NCI-H774 (cell line): ENCODE data around the gene NUB1.
A peak's percentile ranks its signal among the peaks of the same experiment; 100 is the strongest.

ENCODE experiments used
- DNase-seq: peaks from one replicate; lab custom pipeline; 2025; lab: John Stamatoyannopoulos, UW

NUB1 gene

DNA sequence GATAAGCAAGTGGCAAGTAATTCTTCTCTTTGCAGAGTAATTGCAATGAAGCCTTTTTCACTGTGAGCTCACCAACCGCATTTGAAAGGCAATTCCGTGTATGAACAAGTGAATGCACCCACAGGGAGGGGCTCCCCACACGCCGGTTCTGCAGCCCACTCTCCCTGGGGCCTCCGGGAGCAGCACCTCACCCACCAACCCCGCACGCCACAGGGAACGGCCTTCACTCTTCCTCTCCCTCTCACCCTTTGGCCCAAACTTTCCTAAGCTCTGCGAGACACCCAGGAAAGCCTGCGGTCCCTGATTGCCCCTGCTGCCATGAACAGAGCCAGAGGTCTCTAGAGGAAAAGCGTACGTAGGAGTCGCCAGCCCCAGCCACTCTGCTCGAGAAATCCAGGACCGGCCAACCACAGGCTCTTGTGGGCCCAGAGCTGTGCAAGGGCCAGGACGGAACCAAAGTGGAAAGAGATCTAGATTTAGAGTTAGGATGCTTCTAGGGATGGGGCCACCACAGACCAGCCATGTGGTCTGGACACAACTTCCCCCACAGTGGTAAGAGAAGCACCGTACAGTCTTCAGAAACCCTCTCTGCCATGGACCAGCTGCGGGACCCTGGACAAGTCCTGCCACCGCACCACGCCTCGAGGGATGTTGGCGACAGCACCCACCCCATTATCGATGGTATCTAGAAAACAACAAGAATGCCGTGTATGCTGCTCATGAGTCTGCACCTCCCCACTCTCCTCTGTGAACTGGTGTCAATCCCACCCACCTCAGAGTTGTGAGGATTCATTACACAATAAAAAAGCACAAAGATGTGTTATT, 64.7 kb downstream of the NUB1 start:
- no peak for DNase-seq

GRCh38 chr7:151406886-151407583, 65.4 kb downstream of the NUB1 start:
- DNase-seq: no peak

DNA sequence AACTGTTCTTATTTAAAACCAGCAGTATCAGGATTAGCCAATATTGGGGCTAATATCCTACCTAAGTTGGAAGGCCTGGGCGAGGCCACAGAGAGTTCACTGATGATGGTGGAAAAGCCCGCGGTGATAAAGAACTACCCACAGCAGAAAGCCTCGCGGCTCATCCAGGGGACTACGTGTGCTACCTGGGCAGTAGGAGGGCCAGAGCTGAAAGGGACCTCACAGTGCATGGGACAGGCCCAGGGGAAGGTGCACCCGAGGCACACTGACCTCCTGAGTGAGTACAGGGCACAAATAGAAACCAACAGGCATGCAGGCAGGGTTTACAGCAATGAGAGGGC, 66.9 kb downstream of the NUB1 start:
- no peak for DNase-seq

GRCh38 chr7:151408839-151409666, 67.4 kb downstream of the NUB1 start:
- DNase-seq: no peak

- DNase-seq: no peak
Measured at GRCh38 chr7:151409667-151410404, 68.2 kb downstream of the NUB1 start, which contains the start of gene WDR86. TSS of gene WDR86 (minus strand) at chr7:151410038. CDS start at chr7:151409589, 449 bp downstream.

- no peak for DNase-seq
Measured at GRCh38 chr7:151410405-151411390, 69.1 kb downstream of the NUB1 start.

DNA sequence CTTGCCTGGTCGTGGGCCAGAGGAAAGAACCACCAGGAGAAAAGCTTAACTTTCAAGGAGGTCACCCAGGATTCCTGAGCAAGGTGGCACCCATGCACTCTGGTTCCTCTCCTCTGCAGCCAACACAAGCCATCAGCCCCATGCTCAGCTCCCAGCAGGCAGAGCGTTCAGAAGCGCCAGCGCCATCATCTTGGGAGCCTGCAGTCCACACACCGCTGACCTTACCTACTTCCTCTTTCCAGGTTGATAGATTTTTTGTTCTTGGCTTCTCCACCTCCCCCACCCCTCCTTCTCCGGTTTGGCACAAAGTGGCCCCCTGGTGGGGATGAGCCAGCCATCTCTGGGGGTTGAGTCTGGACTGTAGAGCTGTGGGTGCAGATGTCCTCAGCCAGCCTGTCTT, 69.9 kb downstream of the NUB1 start:
- no peak for DNase-seq

DNA sequence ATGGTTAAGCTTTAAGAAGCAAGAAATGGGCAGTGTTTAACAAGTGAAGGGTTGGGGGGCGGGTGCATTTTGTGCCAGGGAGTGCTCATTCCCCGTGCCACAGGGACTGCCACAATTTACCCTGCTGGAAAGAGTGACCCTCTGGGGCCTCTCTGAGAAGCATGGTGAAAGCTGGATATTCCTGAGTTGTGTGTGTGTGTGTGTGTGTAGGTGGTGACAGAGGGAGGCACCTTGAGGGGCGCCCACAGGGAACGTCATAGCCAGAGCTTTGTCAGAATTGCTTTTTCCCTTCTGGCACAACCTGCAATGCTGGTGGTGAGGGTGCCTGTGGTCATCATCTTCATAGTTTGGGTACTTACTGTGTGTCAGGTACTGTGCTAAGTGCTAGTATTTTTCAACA, 70.7 kb downstream of the NUB1 start:
- DNase-seq: no peak

DNA sequence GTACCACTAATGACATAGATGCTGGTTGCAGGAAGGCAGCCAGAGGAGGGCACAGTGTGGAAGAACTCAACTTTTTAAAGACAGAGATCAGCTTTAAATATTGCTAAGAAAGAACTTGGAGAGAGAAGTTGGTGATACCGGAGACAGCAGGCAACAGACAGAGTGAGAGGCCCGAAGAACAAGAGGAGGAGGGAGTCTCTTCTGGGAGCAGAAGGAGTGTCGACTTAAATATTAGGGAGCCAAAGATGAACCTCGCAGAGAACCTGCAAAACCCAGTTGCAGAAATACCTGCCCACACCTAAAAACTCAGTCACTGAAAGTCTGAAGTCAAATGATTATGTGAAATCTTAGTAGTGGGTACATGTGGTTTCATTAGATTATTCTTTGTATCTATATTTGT, 71.6 kb downstream of the NUB1 start:
- DNase-seq: no peak

- peak; percentile 70 for DNase-seq
Measured at GRCh38 chr7:151415375-151416105, 73.9 kb downstream of the NUB1 start.

GRCh38 chr7:151416112-151416940, 74.7 kb downstream of the NUB1 start:
- no peak for DNase-seq

- DNase-seq: no peak
Measured at GRCh38 chr7:151416941-151417315, 75.3 kb downstream of the NUB1 start.

GRCh38 chr7:151420144-151420543, 78.5 kb downstream of the NUB1 start:
- DNase-seq: no peak

GRCh38 chr7:151422212-151422611, 80.6 kb downstream of the NUB1 start:
- DNase-seq: no peak

DNA sequence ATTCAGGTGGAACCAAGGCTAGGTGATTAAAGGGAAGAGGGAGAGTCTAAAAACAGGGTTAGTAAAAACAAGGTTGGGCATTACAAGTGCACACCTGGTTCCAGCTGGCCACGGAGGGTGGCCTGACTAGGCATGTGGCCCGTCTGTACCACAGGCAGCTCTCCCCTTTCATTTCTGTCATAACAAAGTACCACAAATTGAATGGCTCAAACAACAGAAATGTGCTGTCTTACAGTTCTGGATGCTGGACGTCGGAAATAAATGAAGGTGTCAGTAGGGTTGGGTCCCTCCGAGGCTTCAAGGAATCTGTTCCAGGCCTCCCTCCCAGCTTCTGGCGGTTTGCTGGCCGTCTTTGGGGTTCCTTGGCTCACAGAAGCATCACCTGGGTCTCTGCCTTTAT, 81.6 kb downstream of the NUB1 start:
- no peak for DNase-seq

GRCh38 chr7:151423936-151424335, 82.3 kb downstream of the NUB1 start:
- no peak for DNase-seq

DNA sequence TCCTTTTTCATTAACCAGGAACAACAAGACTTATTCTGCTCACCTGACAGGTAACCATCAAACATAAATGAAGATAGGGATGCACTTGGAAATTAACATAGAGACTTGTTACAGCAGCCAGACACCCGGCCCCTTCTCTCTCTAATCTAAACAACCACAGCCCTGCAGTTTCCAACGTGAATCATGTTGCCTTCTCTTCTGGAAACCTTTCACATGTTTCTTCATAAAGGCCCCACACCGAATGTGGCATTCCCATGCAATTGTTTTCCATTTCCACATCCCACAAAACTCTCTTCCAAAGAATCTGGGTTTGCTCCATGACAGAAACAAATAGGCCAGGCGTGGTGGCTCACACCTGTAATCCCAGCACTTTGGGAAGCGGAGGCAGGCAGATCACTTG, 83.2 kb downstream of the NUB1 start:
- no peak for DNase-seq

DNA sequence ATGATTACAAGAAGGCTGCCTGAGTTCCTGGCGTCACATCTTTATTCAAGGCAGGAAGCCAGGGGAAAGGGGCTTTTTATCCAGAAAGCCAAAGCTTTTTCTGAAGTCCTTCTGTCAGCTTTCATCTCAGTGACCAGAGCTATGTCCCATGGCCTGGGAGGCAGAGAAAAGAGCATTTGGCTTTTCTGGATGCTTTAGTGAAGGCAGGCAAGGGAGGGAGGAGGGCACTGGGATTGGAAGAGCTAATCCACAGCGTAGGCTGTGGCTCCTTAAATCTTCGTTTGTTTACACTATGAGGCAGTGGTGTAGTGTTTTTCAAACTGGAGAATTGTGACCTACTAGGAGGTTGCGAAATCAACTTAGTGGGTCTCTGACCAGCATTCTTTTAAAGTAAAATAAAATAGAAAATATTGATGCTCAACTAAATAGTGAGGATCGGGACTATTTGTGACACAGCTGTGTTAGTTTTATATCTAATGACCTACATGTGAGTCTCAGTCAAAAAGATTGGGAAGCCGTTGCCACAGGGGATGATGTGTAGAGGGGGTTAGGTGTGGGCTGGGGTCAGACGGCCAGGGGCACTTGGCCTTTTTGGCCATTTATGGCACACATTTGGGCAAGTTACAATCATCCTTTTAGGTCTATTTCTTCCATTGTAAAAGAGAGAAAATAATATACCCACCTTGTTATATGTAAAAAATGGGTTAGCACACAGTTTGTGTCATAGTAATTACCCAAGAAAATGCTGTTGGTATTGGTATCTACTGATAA, 84.2 kb downstream of the NUB1 start:
- DNase-seq: no peak
